ENCODE measurements around the gene AASDH. TPM values are rescaled to one million over a fixed set of nuclear protein-coding genes. Genes with fewer than 3 reads are reported as not detected.

AASDH gene
- total RNA-seq (1 to 10 TPM; 4.8 to 8.7 (median 6.7) TPM), polyA plus RNA-seq (1 to 10 TPM; 2.0 to 3.1 TPM)
- long read RNA-seq, donor 1, partial matches to known transcripts, result 1 of 9 reads
- long read RNA-seq, donor 1, other reads (novel, unspliced or antisense), result 5 of 9 reads
- long read RNA-seq, donor 2, transcript AASDH-201 (15 exons, 3,590 nt), result major isoform, 5 of 14 reads
- long read RNA-seq, donor 2, partial matches to known transcripts, result 1 of 14 reads
- long read RNA-seq, donor 2, other reads (novel, unspliced or antisense), result 5 of 14 reads
- long read RNA-seq, donor 3, partial matches to known transcripts, result 1 of 5 reads
- long read RNA-seq, donor 3, other reads (novel, unspliced or antisense), result 2 of 5 reads

DNA sequence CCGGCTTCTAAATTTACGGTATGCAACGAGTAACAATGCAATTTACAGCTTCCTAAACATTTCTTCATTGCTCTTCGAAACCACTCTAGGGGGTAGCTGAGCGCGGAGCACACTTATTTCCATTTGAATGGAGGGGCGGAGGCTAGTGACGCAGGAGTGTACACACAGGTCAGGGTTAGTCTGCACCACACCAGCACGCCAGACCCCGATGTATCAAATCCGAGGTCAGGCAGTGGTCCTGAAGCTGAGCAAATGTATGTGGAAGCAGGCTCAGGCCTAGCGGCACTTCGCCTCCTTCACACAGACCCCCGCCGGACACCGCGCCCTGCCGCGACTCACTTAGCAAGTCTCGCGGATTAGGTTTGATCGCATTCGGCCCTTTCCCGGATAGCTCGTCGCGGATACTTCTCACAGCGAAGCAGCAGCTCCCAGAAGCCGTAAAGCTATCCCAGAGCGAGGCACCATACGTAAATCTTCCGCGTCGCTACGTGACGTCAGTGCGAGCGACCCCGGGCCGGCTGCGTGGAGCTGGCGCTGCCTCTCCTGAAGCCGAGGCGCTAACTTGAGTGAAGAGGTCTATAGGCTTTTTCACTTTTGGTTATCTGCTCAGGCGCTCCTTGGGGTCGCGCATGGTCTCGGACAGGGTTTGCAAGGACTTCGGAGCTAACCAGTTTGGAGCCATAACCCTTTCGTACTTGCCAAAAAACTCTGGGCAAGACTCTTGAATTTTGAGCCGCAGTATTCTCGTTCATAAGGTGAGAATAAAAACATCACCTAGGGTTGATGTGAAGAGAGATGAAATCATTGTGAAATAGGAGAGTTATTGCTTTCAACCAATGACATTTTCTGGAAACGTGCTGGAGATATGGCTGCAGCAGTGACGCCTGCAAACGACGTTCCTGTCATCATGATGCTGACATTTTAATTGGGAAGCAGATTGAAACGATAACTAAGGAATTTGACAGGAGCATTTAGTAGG is at the start of gene AASDH:
TSS of gene AASDH (minus strand) at position 469 of the 979 bp plus-strand sequence. CDS start 3,192 bp downstream, outside the sequence.
- peak within 1 kb of the TSS; percentile 71 to 98 (median 94) for H3K27ac ChIP-seq
- H3K4me1 ChIP-seq, result peaks cover 4 to 27% (median 18%) of the 10 kb centered on the region in 9 donors
- DNase-seq (peak; percentile 93 to 94), ATAC-seq (peak; percentile 97 to 99 (median 98))
- TF ChIP-seq CTCF (IDR thresholded peaks at IDR 0.05), result no peak
- no peaks in the 10 kb centered on the region for H3K27me3 ChIP-seq
- H3K36me3 ChIP-seq, result peaks cover 0 to 9% (median 0%) of the 10 kb centered on the region in 9 donors
- intact Hi-C loops (cut with DNase I), result loop anchor here in 4 of 10 donors (1.0 to 5.0 kb wide), 3 partner anchors 47 to 50 kb away; partner anchors contain the start of genes PPAT (in 4 of the 4) and PAICS (in 2 of the 4)
- H3K4me3 ChIP-seq, result peak within 1 kb of the TSS; percentile 51 to 88 (median 69)
- 0% methylated on average over 57 of the region's 57 CpGs for WGBS, 2 donors
- H3K9me3 ChIP-seq, result no peaks in the 10 kb centered on the region

DNA sequence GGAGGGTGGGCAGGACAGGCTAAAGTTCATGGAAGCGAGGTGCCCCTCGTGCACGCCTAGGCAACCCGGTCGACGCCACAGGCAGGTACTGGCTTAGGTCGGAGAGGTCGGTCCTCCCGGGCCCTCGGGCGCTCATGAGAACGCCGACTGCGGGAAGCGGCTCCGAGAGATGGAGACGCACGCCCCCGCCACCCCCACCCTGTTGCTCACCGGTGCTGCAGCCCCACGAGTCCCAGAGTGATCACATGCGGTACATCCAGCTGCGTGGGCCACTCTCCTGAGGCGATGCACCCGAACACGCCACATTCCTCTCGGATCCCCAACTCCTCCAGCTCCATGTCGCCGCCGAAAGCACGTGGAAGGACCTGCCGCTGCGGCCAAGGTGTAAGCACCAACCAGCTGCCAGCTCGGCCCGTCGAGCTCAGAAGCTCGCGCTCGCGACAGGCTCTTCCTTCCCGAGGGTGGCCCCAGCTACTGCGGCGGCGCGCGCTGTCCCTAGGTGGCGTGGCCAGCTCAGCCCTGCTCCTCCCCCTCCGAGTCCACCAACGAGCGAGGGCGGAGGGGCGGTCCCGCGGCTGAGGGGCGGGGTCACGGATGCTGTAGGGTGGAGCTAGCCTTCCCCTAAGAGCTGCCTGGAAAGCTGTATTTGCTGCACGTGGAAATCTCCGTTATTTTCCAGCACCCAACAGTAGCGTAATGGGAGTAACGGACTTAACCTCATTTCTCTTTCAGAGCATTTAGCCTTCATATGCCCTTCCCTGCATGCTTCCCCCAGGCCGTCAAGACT is 48.0 kb upstream of the AASDH start, which contains the start of gene PPAT:
TSS of gene PPAT (minus strand) at position 476 of the 787 bp plus-strand sequence. CDS start at position 338, 138 bp downstream.
- Histone ChIP-seq H3K27me3 (no peaks in the 10 kb centered on the region), H3K27ac (peak within 1 kb of the TSS; percentile 72 to 99 (median 91)), H3K9me3 (no peaks in the 10 kb centered on the region), H3K4me1 (peaks cover 0 to 27% (median 18%) of the 10 kb centered on the region in 9 donors), H3K36me3 (no peaks in the 10 kb centered on the region), H3K4me3 (peak within 1 kb of the TSS; percentile 55 to 83 (median 73))
- 0% methylated on average over 59 to 61 of the region's 61 CpGs for WGBS, 2 donors
- ATAC-seq, result peak; percentile 96 to 99 (median 97)
- intact Hi-C loops (cut with DNase I), result loop anchor here in 5 of 10 donors (1.0 to 10.0 kb wide), 7 partner anchors 37 to 542 kb away; partner anchors contain the start of genes AASDH (in 4 of the 5), NOA1 (in 1 of the 5) and POLR2B (in 1 of the 5)
- peak; percentile 97 to 98 for DNase-seq
- peak in 8 of 9 donors; percentile 22 to 65 (median 46) for TF ChIP-seq CTCF (IDR thresholded peaks at IDR 0.05)

DNA sequence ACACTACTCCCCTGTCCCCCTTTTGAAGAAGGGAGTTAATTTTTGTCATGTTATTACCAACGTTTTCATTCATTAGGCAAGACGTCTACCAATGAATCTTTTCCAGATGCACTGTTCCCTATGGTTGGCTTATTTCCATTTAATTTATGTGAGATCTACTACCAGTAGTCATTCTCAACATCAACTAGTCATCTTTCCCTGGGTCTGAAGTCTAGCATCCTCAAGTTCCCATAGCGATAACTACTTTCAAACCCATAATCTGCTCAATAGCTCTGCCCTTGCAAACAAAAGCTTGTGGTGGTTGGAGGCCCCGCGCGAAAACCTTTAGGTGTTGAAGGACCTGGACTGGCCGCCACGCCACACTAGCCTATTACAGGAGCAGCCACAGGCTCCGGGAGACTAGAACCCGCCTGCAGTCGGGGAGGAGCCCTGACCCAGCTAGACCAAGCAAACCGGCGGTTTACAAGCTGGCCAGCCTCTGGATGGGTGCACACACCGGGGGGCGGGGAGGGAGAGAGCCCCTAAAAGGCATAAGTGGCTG is 47.4 kb upstream of the AASDH start:
- Histone ChIP-seq H3K27ac (peak overlapping the region in 9 of 10 donors; percentile 84 to 99 (median 93)), H3K9me3 (no peaks in the 10 kb centered on the region), H3K4me3 (peak overlapping the region; percentile 55 to 83 (median 73)), H3K36me3 (no peaks in the 10 kb centered on the region), H3K27me3 (no peaks in the 10 kb centered on the region), H3K4me1 (peaks cover 0 to 27% (median 18%) of the 10 kb centered on the region in 9 donors)
- 2 to 3% methylated on average over 15 of the region's 15 CpGs for WGBS, 2 donors
- DNase-seq (peak; percentile 13 to 40), ATAC-seq (peak in 6 of 8 donors; percentile 1 to 26 (median 16))
- intact Hi-C loops (cut with DNase I), result loop anchor here in 5 of 10 donors (1.0 to 10.0 kb wide), 7 partner anchors 38 to 543 kb away; partner anchors contain the start of genes AASDH (in 4 of the 5), NOA1 (in 1 of the 5) and POLR2B (in 1 of the 5)
- TF ChIP-seq CTCF (IDR thresholded peaks at IDR 0.05), result no peak

Data from heart right ventricle (tissue), 16 donors.